Hepatocyte (in vitro differentiated cells): ENCODE measurements around the gene KRTAP12-2. TPM values are rescaled to one million over a fixed set of nuclear protein-coding genes. Genes with fewer than 3 reads are reported as not detected.
"Not testable (repeated sequence)": the region's sequence is repeated elsewhere in the genome, so short reads cannot be mapped to it uniquely, and the experiment has no call there.

Experiments
- DNase-seq: peaks from one replicate; pipeline ENCODE4 v3.0.0-alpha.2; 2016; ENCODE audit warnings: low spot score
- H2AFZ ChIP-seq: fragments of 200-600 bp; sonication (generic); 2 replicates; pipeline ENCODE4 v1.6.0; 2016; ENCODE audit warnings: antibody characterized with exemption, mild to moderate bottlenecking
- H3K27ac ChIP-seq: fragments of 200-600 bp; sonication (generic); 2 replicates; pipeline ENCODE4 v1.5.1; 2016; ENCODE audit warnings: mild to moderate bottlenecking
- H3K27me3 ChIP-seq: fragments of 200-600 bp; sonication (generic); 2 replicates; pipeline ENCODE4 v1.6.1; 2016
- H3K36me3 ChIP-seq: fragments of 200-600 bp; sonication (generic); replicated peaks from 2 replicates; pipeline ENCODE4 v1.5.1; 2016; ENCODE audit warnings: low read depth; ENCODE audit not compliant: insufficient read depth
- H3K4me1 ChIP-seq: fragments of 200-600 bp; sonication (generic); 2 replicates; pipeline ENCODE4 v1.5.1; 2016; ENCODE audit warnings: mild to moderate bottlenecking, moderate library complexity; ENCODE audit not compliant: insufficient read depth
- H3K4me2 ChIP-seq: fragments of 200-600 bp; sonication (generic); 2 replicates; pipeline ENCODE4 v1.6.0; 2016
- H3K4me3 ChIP-seq: fragments of 200-600 bp; sonication (generic); 2 replicates; pipeline ENCODE4 v1.5.1; 2016; ENCODE audit warnings: mild to moderate bottlenecking
- H3K79me2 ChIP-seq: fragments of 200-600 bp; sonication (generic); 2 replicates; pipeline ENCODE4 v1.6.0; 2017; ENCODE audit warnings: mild to moderate bottlenecking
- H3K9me2 ChIP-seq: fragments of 200-600 bp; sonication (generic); replicated peaks from 2 replicates; pipeline ENCODE4 v1.6.0; 2017; ENCODE audit warnings: mild to moderate bottlenecking; ENCODE audit not compliant: insufficient read depth
- H3K9me3 ChIP-seq: fragments of 200-600 bp; sonication (generic); 2 replicates; pipeline ENCODE4 v1.5.1; 2016; ENCODE audit warnings: low read depth, mild to moderate bottlenecking
- H4K20me1 ChIP-seq: fragments of 200-600 bp; sonication (generic); 2 replicates; pipeline ENCODE4 v1.6.0; 2016; ENCODE audit warnings: mild to moderate bottlenecking; ENCODE audit not compliant: insufficient read depth, poor library complexity, severe bottlenecking
- EZH2 ChIP-seq: fragments of 200-600 bp; sonication (generic); IDR thresholded peaks from 2 replicates; pipeline ENCODE4 v1.6.1; 2016; ENCODE audit warnings: antibody characterized with exemption, mild to moderate bottlenecking, borderline replicate concordance
- EZH2phosphoT487 ChIP-seq: fragments of 200-600 bp; sonication (generic); IDR thresholded peaks from one replicate; pipeline ENCODE4 v1.6.1; 2018; ENCODE audit warnings: antibody characterized with exemption, mild to moderate bottlenecking, low read depth, moderate library complexity; ENCODE audit not compliant: unreplicated experiment, severe bottlenecking
- WGBS: methylation state at CpG from one replicate; pipeline ENCODE4 v1.1.6; 2016; ENCODE audit warnings: low lambda C conversion rate; ENCODE audit errors: missing lambda C conversion rate; 5-methylcytosine and 5-hydroxymethylcytosine counted together
- polyA plus RNA-seq: library from polyadenylated mRNA; unstranded; fragments of >200 nt; fragmentation: Nextera tagmentation; extraction: Ambion mirVana; gene quantifications from 2 replicates; pipeline ENCODE4 v1.2.1, GENCODE V29; 2016
- total RNA-seq: library from RNA; depleted of rRNA; stranded (reverse); fragments of >200 nt; gene quantifications from 2 replicates; pipeline ENCODE4 v1.2.3, GENCODE V29; 2014
- TF ChIP-seq, protein P1 (sequence below): fragments of 200-600 bp; sonication (generic); IDR thresholded peaks from 2 replicates; pipeline ENCODE4 v1.5.1; 2016; ENCODE audit warnings: antibody characterized with exemption, mild to moderate bottlenecking; ENCODE audit not compliant: poor library complexity

The KRTAP12-2 gene
- total and polyA plus RNA-seq, 2 experiments from 2014 or later, result not detected

- Histone ChIP-seq H3K79me2 (no peaks in the 10 kb centered on the region), H3K9me3 (peaks cover 4% of the 10 kb centered on the region), H3K4me2 (no peak overlapping the region), H4K20me1 (no peaks in the 10 kb centered on the region), H3K9me2 (no peaks in the 10 kb centered on the region), H2AFZ (no peak overlapping the region), H3K36me3 (no peaks in the 10 kb centered on the region), H3K27me3 (no peaks in the 10 kb centered on the region), H3K27ac (no peak overlapping the region), H3K4me1 (no peaks in the 10 kb centered on the region), H3K4me3 (no peak overlapping the region)
- TF ChIP-seq, protein P1, sequence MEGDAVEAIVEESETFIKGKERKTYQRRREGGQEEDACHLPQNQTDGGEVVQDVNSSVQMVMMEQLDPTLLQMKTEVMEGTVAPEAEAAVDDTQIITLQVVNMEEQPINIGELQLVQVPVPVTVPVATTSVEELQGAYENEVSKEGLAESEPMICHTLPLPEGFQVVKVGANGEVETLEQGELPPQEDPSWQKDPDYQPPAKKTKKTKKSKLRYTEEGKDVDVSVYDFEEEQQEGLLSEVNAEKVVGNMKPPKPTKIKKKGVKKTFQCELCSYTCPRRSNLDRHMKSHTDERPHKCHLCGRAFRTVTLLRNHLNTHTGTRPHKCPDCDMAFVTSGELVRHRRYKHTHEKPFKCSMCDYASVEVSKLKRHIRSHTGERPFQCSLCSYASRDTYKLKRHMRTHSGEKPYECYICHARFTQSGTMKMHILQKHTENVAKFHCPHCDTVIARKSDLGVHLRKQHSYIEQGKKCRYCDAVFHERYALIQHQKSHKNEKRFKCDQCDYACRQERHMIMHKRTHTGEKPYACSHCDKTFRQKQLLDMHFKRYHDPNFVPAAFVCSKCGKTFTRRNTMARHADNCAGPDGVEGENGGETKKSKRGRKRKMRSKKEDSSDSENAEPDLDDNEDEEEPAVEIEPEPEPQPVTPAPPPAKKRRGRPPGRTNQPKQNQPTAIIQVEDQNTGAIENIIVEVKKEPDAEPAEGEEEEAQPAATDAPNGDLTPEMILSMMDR, result no peak
- TF ChIP-seq EZH2, result no peak
- no peak for TF ChIP-seq EZH2phosphoT487
- no peak for DNase-seq
- 68% methylated on average over 8 of the region's 8 CpGs for WGBS
These were observed 19.5 kb downstream of the KRTAP12-2 start for GRCh38 chr21:44647222-44647552.

- H4K20me1 ChIP-seq, H3K9me2 ChIP-seq, H3K79me2 ChIP-seq, H3K27me3 ChIP-seq, H3K27ac ChIP-seq, H3K9me3 ChIP-seq, H2AFZ ChIP-seq, H3K36me3 ChIP-seq, H3K4me1 ChIP-seq, H3K4me2 ChIP-seq, H3K4me3 ChIP-seq, DNase-seq: not testable (repeated sequence)
- 92% methylated on average over 17 of the region's 21 CpGs for WGBS
These were observed 20.1 kb downstream of the KRTAP12-2 start, which contains the start of gene KRTAP10-11 for GRCh38 chr21:44646366-44647221. Gene KRTAP10-11, plus strand, starts transcription at chr21:44646414. Its CDS starts 45 bp downstream, at chr21:44646459.

DNA sequence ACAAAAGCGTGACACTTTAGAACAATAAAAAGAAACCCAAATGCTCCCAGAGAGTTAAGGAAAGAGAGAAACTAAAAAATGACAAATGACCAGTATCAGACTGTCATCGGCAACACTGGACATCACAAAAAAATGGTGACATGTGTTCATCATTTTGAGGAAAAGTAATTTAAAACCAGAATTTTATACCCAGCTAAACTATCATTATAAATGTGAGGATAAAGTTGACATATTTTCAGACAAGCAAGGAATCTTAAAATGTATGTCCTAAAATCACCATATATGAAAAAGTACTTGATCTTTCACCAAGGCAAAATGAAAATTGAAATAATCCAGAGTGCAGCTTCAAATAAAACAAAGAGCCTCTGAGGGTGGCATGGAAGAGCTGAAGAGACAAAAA is 21.8 kb downstream of the KRTAP12-2 start:
- no peaks in the 10 kb centered on the region for H3K27me3 ChIP-seq
- H2AFZ ChIP-seq, result no peak overlapping the region
- WGBS, result 74% methylated on average over 2 of the region's 2 CpGs
- no peaks in the 10 kb centered on the region for H4K20me1 ChIP-seq
- H3K4me1 ChIP-seq, result no peaks in the 10 kb centered on the region
- TF ChIP-seq EZH2 (no peak), EZH2phosphoT487 (no peak)
- TF ChIP-seq, protein P1, result no peak
- H3K4me2 ChIP-seq, result no peak overlapping the region
- DNase-seq, result no peak
- H3K27ac ChIP-seq, result no peak overlapping the region
- no peaks in the 10 kb centered on the region for H3K36me3 ChIP-seq
- no peak overlapping the region for H3K4me3 ChIP-seq
- peaks cover 4% of the 10 kb centered on the region for H3K9me3 ChIP-seq
- H3K79me2 ChIP-seq, result no peaks in the 10 kb centered on the region
- no peaks in the 10 kb centered on the region for H3K9me2 ChIP-seq

DNA sequence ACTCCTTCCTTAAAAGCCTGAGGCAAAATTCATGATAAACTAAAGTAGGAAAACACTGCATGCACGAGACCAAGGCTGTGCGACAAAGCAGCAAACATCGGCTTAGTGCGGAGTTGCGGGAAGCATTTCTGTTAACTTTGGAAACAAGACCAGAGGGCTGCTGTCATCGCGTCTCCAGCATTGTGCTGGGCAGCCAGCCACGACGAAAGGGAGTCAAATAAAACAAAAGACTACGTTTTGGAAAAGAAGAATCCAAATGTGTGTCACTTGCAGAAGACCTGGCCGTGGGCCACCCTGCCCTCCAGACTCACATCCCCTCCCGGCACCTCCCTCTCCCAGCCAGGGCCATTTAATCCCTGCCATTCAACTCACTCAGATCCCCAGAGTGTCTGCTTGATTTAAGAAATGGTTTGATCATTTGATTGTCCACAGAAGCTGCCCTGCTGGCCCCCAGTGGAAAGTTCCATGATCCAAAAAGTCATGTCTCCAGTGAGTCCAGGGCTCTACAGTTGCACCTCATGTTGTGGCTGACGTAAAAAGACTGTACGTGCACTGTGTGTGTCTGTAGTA is 22.9 kb downstream of the KRTAP12-2 start:
- 86% methylated on average over 14 of the region's 14 CpGs for WGBS
- no peak overlapping the region for H3K4me3 ChIP-seq
- no peaks in the 10 kb centered on the region for H3K9me2 ChIP-seq
- no peaks in the 10 kb centered on the region for H4K20me1 ChIP-seq
- H3K9me3 ChIP-seq, result peaks cover 4% of the 10 kb centered on the region
- DNase-seq, result no peak
- TF ChIP-seq EZH2phosphoT487 (no peak), EZH2 (no peak)
- TF ChIP-seq, protein P1, result no peak
- no peaks in the 10 kb centered on the region for H3K27me3 ChIP-seq
- H2AFZ ChIP-seq, result no peak overlapping the region
- H3K27ac ChIP-seq, result no peak overlapping the region
- H3K4me2 ChIP-seq, result no peak overlapping the region
- H3K4me1 ChIP-seq, result no peaks in the 10 kb centered on the region
- no peaks in the 10 kb centered on the region for H3K79me2 ChIP-seq
- no peaks in the 10 kb centered on the region for H3K36me3 ChIP-seq
